HG02610 (cell line): Measurements from ENCODE around the gene NKAPL.
"Not testable (repeated sequence)": the region's sequence is repeated elsewhere in the genome, so short reads cannot be mapped to it uniquely, and the experiment has no call there.

ENCODE experiments used
- ATAC-seq: cut with Tn5 transposase; IDR thresholded peaks from one replicate; pipeline ENCODE4 v1.9.1; 2021; ENCODE audit warnings: mild to moderate bottlenecking, moderate library complexity; ENCODE audit not compliant: unreplicated experiment

NKAPL gene

GRCh38 chr6:28295326-28295725, 36.2 kb downstream of the NKAPL start:
- ATAC-seq = no peak

- ATAC-seq = no peak
These were observed 37.5 kb downstream of the NKAPL start for GRCh38 chr6:28296520-28297060.

GRCh38 chr6:28303570-28303969, 44.5 kb downstream of the NKAPL start:
- peak; percentile 70 for ATAC-seq

GRCh38 chr6:28306363-28306762, 47.3 kb downstream of the NKAPL start:
- ATAC-seq = not testable (repeated sequence)
